DND-41 (cell line): ENCODE measurements around the gene XBP1.

Source experiments
- ATAC-seq: fragments of 200-7000 bp; cut with Tn5 transposase; 3 replicates; pipeline ENCODE4 v1.9.1; 2021; ENCODE audit warnings: low read depth; ENCODE audit not compliant: insufficient read depth
- DNase-seq: peaks from one replicate; pipeline ENCODE4 v3.0.0-alpha.2; 2020
- H2AFZ ChIP-seq: 2 replicates; pipeline ENCODE4 v1.6.0; 2012; ENCODE audit warnings: low read depth, low read length
- H3K27ac ChIP-seq: 2 replicates; pipeline ENCODE4 v1.5.1; 2012; ENCODE audit warnings: low read length, inconsistent platforms
- H3K27me3 ChIP-seq: fragments of 200-600 bp; sonication (generic); 2 replicates; pipeline ENCODE4 v1.6.0; 2012; ENCODE audit warnings: low read length, mild to moderate bottlenecking, inconsistent platforms; ENCODE audit not compliant: insufficient read depth, poor library complexity
- H3K36me3 ChIP-seq: 2 replicates; pipeline ENCODE4 v1.5.1; 2012; ENCODE audit warnings: low read length, inconsistent platforms; ENCODE audit not compliant: insufficient read depth
- H3K4me1 ChIP-seq: 2 replicates; pipeline ENCODE4 v1.5.1; 2012; ENCODE audit warnings: mild to moderate bottlenecking, low read length; ENCODE audit not compliant: insufficient read depth
- H3K4me2 ChIP-seq: 2 replicates; pipeline ENCODE4 v1.6.0; 2012; ENCODE audit warnings: mild to moderate bottlenecking, moderate library complexity, low read length, inconsistent platforms; ENCODE audit not compliant: insufficient read depth
- H3K4me3 ChIP-seq, 2 experiments: fragments of 200-600 bp in 1 of 2; shearing (Covaris generic) in 1 of 2; 2 replicates each; pipeline ENCODE4 v1.5.1; 2012 to 2016; ENCODE audit warnings: inconsistent platforms in 2 of 2, low read length in 2 of 2, mild to moderate bottlenecking in 2 of 2, low read depth in 1 of 2, moderate library complexity in 1 of 2
- H3K79me2 ChIP-seq: 2 replicates; pipeline ENCODE4 v1.6.0; 2012; ENCODE audit warnings: low read length, inconsistent platforms; ENCODE audit not compliant: insufficient read depth
- H3K9ac ChIP-seq: 2 replicates; pipeline ENCODE4 v1.6.0; 2012; ENCODE audit warnings: low read depth, mild to moderate bottlenecking, inconsistent platforms, low read length, moderate library complexity
- H3K9me3 ChIP-seq: 2 replicates; pipeline ENCODE4 v1.5.1; 2012; ENCODE audit warnings: low read length, moderate library complexity, mild to moderate bottlenecking, inconsistent platforms; ENCODE audit not compliant: insufficient read depth, severe bottlenecking
- H4K20me1 ChIP-seq: 2 replicates; pipeline ENCODE4 v1.6.0; 2012; ENCODE audit warnings: low read length; ENCODE audit not compliant: insufficient read depth
- EZH2 ChIP-seq: IDR thresholded peaks from 3 replicates; pipeline ENCODE4 v1.6.1; 2012; ENCODE audit warnings: borderline replicate concordance, low read depth, mild to moderate bottlenecking, moderate library complexity, low read length, inconsistent platforms; ENCODE audit not compliant: severe bottlenecking
- TF ChIP-seq, protein P1 (sequence below): IDR thresholded peaks from 2 replicates; pipeline ENCODE4 v1.5.1; 2012; ENCODE audit warnings: borderline replicate concordance, low read length, moderate library complexity, mild to moderate bottlenecking; ENCODE audit not compliant: poor library complexity, severe bottlenecking; ENCODE audit errors: extremely low read depth

XBP1 gene

DNA sequence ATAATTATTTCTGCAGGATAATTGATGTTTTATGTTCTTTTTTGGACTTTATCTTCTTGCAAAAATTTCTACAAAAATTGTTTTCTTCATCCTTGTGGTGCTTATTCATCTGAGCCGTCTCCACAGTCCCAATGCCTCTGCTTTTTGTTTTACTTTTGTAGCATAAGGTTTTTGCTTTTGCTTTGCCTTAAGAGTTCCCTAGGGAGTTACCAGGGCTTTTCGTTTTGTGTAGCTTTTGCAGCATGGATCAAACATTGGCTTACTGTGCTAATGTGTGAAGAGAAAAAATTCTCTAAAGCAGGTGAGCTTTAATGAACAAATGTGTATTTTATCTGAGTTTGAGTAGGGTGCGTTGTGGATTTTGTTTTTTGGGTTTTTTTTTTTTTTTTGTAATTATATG is 11.8 kb downstream of the XBP1 start:
- ATAC-seq (no peak), DNase-seq (no peak)
- Histone ChIP-seq H3K27ac (no peak overlapping the region), H3K9me3 (no peaks in the 10 kb centered on the region), H2AFZ (no peak overlapping the region), H3K4me1 (peaks cover 48% of the 10 kb centered on the region), H4K20me1 (peaks cover 21% of the 10 kb centered on the region; the same call in 1 of the 2 replicates), H3K79me2 (peaks cover 76% of the 10 kb centered on the region), H3K9ac (no peak overlapping the region), H3K4me2 (no peak overlapping the region), H3K36me3 (peaks cover 76% of the 10 kb centered on the region), H3K4me3 (no peak overlapping the region), H3K27me3 (no peaks in the 10 kb centered on the region)
- TF ChIP-seq, protein P1, sequence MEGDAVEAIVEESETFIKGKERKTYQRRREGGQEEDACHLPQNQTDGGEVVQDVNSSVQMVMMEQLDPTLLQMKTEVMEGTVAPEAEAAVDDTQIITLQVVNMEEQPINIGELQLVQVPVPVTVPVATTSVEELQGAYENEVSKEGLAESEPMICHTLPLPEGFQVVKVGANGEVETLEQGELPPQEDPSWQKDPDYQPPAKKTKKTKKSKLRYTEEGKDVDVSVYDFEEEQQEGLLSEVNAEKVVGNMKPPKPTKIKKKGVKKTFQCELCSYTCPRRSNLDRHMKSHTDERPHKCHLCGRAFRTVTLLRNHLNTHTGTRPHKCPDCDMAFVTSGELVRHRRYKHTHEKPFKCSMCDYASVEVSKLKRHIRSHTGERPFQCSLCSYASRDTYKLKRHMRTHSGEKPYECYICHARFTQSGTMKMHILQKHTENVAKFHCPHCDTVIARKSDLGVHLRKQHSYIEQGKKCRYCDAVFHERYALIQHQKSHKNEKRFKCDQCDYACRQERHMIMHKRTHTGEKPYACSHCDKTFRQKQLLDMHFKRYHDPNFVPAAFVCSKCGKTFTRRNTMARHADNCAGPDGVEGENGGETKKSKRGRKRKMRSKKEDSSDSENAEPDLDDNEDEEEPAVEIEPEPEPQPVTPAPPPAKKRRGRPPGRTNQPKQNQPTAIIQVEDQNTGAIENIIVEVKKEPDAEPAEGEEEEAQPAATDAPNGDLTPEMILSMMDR: no peak
- TF ChIP-seq EZH2: no peak

DNA sequence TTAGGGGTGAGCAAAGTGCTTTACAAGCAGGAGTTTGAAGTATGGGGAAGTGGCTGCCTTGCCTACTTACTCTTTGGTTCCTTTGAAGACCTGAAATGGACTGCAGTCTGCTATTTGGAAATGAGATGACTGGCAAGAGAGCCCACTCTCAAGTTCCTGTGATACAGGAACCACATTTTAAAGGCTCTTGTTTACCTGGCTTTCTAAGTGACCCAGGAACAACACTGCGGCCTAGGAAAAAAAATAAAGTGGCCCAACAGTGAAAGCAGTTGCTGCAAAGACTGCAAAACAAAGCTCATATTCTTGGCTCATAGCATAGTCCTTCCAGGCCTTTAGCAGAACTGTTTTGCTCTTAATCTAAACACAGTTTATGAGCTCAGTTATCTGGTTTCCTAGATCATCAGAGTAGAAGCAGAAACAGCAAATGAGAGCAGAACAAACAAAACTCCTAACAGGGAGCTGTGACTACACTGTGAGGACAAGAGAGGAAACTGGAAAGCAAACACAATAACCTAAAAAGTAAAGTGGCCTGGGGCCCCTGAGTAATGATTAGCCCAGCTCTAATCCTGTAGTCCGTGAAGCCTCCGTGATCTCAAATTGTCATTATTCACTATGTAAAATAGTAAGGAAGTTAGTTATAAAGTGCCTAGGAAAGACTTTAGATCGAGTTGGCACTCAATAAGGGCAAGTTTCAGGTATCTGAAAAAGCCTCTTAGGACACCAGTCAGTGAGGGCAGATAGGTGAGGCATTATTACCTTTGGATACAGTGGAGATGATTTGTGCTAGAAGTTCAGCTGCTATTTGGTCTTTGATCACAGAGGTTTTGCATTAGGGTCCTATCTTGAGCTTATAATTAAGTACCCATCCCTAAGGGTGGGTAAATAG is 16.3 kb downstream of the XBP1 start:
- Histone ChIP-seq H3K36me3 (peaks cover 91% of the 10 kb centered on the region), H3K27ac (no peak overlapping the region)
- TF ChIP-seq, protein P1: no peak
- TF ChIP-seq EZH2: no peak

DNA sequence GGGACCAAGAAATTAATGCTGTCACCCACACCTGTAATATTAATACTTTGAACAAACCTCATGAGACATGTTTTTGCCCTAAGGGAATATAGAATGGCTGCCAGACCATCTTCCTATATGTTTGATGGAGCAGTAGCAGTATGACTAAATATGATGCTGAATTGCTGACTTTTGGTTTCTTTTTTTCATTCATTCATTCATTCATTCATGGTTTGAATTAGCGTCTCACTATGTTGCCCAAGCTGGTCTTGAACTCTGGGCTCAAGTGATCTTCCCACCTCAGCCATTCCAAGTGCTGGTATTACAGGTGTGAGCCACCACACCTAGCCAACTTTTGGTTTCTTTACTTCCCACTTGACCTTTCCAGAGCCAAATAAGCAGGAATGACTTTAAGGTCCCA is 20.1 kb downstream of the XBP1 start:
- H3K9me3 ChIP-seq: no peaks in the 10 kb centered on the region
- H3K27ac ChIP-seq: no peak overlapping the region
- peaks cover 92% of the 10 kb centered on the region for H3K79me2 ChIP-seq

More for the DNA sequence above, 16.3 kb downstream of the XBP1 start:
- ATAC-seq (no peak), DNase-seq (no peak)
- no peak overlapping the region for H3K9ac ChIP-seq
- no peaks in the 10 kb centered on the region for H3K9me3 ChIP-seq
- peaks cover 7% of the 10 kb centered on the region; the same call in 1 of the 2 replicates for H3K4me1 ChIP-seq
- no peak overlapping the region for H3K4me2 ChIP-seq
- H4K20me1 ChIP-seq: peaks cover 23% of the 10 kb centered on the region; the same call in 1 of the 2 replicates
- no peak overlapping the region for H2AFZ ChIP-seq
- peaks cover 91% of the 10 kb centered on the region for H3K79me2 ChIP-seq
- no peaks in the 10 kb centered on the region for H3K27me3 ChIP-seq
- H3K4me3 ChIP-seq: no peak overlapping the region

More for the DNA sequence above, 20.1 kb downstream of the XBP1 start:
- no peaks in the 10 kb centered on the region for H3K27me3 ChIP-seq
- no peak overlapping the region for H3K4me2 ChIP-seq
- peaks cover 39% of the 10 kb centered on the region; the same call in 1 of the 2 replicates for H4K20me1 ChIP-seq
- no peak overlapping the region for H3K4me3 ChIP-seq
- no peak for TF ChIP-seq EZH2
- TF ChIP-seq, protein P1: no peak
- H3K4me1 ChIP-seq: peaks cover 27% of the 10 kb centered on the region
- ATAC-seq (no peak), DNase-seq (no peak)
- no peak overlapping the region for H3K9ac ChIP-seq
- H2AFZ ChIP-seq: no peak overlapping the region
- peaks cover 88% of the 10 kb centered on the region for H3K36me3 ChIP-seq
